Neural progenitor cell (in vitro differentiated cells): ENCODE data around the gene ZSCAN5A. TPM values are rescaled to one million over a fixed set of nuclear protein-coding genes. Genes with fewer than 3 reads are reported as not detected.

Source experiments
- DNase-seq: peaks from one replicate; pipeline ENCODE4 v3.0.0-alpha.2; 2016; ENCODE audit warnings: low spot score
- H2AFZ ChIP-seq: fragments of 200-600 bp; sonication (generic); replicated peaks from 2 replicates; pipeline ENCODE4 v1.6.1; 2016; ENCODE audit warnings: antibody characterized with exemption
- H3F3A ChIP-seq: fragments of 200-600 bp; sonication (generic); 2 replicates; pipeline ENCODE4 v1.6.1; 2016; ENCODE audit warnings: antibody characterized with exemption, low read depth
- H3K27ac ChIP-seq: fragments of 200-600 bp; sonication (generic); 2 replicates; pipeline ENCODE4 v1.5.1; 2016; ENCODE audit warnings: mild to moderate bottlenecking
- H3K27me3 ChIP-seq: fragments of 200-600 bp; sonication (generic); 2 replicates; pipeline ENCODE4 v1.6.1; 2016; ENCODE audit warnings: mild to moderate bottlenecking, moderate library complexity
- H3K36me3 ChIP-seq: fragments of 200-600 bp; sonication (generic); 2 replicates; pipeline ENCODE4 v1.5.1; 2016
- H3K4me1 ChIP-seq: fragments of 200-600 bp; sonication (generic); 2 replicates; pipeline ENCODE4 v1.6.1; 2016; ENCODE audit warnings: mixed run types
- H3K4me2 ChIP-seq: fragments of 200-600 bp; sonication (generic); 2 replicates; pipeline ENCODE4 v1.6.1; 2016
- H3K4me3 ChIP-seq: fragments of 200-600 bp; sonication (generic); 2 replicates; pipeline ENCODE4 v1.5.1; 2016
- H3K79me2 ChIP-seq: fragments of 200-600 bp; sonication (generic); 2 replicates; pipeline ENCODE4 v1.6.1; 2016; ENCODE audit warnings: low read depth
- H3K9ac ChIP-seq: fragments of 200-600 bp; sonication (generic); 2 replicates; pipeline ENCODE4 v1.6.1; 2016
- H3K9me3 ChIP-seq: fragments of 200-600 bp; sonication (generic); 2 replicates; pipeline ENCODE4 v1.5.1; 2016; ENCODE audit warnings: low read depth
- H4K20me1 ChIP-seq: fragments of 200-600 bp; sonication (generic); 2 replicates; pipeline ENCODE4 v1.6.1; 2016; ENCODE audit warnings: low read depth
- H3K27ac Mint-ChIP-seq: 3 replicates; pipeline ENCODE4 v1.8.0; 2021; ENCODE audit warnings: mixed read lengths
- H3K27me3 Mint-ChIP-seq: 2 replicates; pipeline ENCODE4 v1.8.0; 2022; ENCODE audit warnings: low read depth, mild to moderate bottlenecking, inconsistent platforms, moderate library complexity, mixed read lengths; ENCODE audit not compliant: insufficient read depth
- H3K36me3 Mint-ChIP-seq: 3 replicates; pipeline ENCODE4 v1.8.0; 2021; ENCODE audit warnings: mixed read lengths
- H3K4me1 Mint-ChIP-seq: 3 replicates; pipeline ENCODE4 v1.8.0; 2021; ENCODE audit warnings: mixed read lengths
- H3K4me3 Mint-ChIP-seq: 3 replicates; pipeline ENCODE4 v1.8.0; 2021; ENCODE audit warnings: mild to moderate bottlenecking, moderate library complexity, mixed read lengths
- H3K9me3 Mint-ChIP-seq: 3 replicates; pipeline ENCODE4 v1.8.0; 2020; ENCODE audit warnings: mixed read lengths
- EZH2 ChIP-seq: fragments of 200-600 bp; sonication (generic); IDR thresholded peaks from 2 replicates; pipeline ENCODE4 v1.6.1; 2017; ENCODE audit warnings: antibody characterized with exemption, mild to moderate bottlenecking, moderate library complexity
- EZH2phosphoT487 ChIP-seq: fragments of 200-600 bp; sonication (generic); IDR thresholded peaks from 2 replicates; pipeline ENCODE4 v1.6.1; 2017; ENCODE audit warnings: antibody characterized with exemption
- total RNA-seq: library from RNA; depleted of rRNA; stranded (reverse); fragments of >200 nt; gene quantifications from 2 replicates; pipeline ENCODE4 v1.2.3, GENCODE V29; 2015; ENCODE audit warnings: low replicate concordance
- TF ChIP-seq, protein P1 (sequence below): fragments of 200-600 bp; sonication (generic); IDR thresholded peaks from 2 replicates; pipeline ENCODE4 v1.5.1; 2017; ENCODE audit warnings: antibody characterized with exemption, mild to moderate bottlenecking

Gene ZSCAN5A
- total RNA-seq, 1 donor from 2014 or later, result 1.6 TPM

DNA sequence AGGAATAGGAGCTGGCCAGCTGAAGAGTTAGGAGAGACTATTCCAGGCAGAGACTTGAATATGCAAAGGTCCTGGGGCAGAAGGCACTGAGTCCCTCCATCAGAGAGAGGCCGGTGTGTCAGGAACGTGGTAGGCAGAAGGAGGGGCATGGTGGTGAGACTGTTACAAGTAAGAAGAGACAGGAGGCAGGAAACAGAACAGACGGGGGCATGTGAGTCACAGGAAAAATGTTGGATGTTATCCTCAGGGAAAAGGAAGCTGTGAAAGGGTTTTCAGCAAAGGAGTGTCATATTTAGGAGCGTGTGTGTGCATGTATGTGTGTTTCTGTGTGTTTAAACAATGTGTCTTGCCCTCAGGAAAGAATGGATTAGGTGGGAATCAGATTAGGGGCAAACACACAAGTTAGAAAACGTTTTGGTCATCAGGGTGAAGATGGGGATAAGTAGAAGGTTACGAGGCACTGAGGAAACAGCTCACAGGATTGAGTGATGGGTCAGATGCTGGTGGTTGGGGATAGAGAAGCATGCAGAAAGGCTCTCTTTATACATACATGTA, 41.0 kb downstream of the ZSCAN5A start:
- no peaks in the 10 kb centered on the region for H3K27me3 ChIP-seq
- no peak for DNase-seq
- peaks cover 7% of the 10 kb centered on the region for H3K4me1 Mint-ChIP-seq
- H2AFZ ChIP-seq, result no peak overlapping the region
- peaks cover 4% of the 10 kb centered on the region for H3K9me3 Mint-ChIP-seq
- H3K79me2 ChIP-seq, result no peaks in the 10 kb centered on the region
- no peak for TF ChIP-seq EZH2
- no peaks in the 10 kb centered on the region for H4K20me1 ChIP-seq
- H3K27me3 Mint-ChIP-seq, result no peaks in the 10 kb centered on the region
- no peaks in the 10 kb centered on the region for H3F3A ChIP-seq
- no peak overlapping the region for H3K4me3 Mint-ChIP-seq
- no peaks in the 10 kb centered on the region for H3K9me3 ChIP-seq
- H3K27ac Mint-ChIP-seq, result no peak overlapping the region
- H3K27ac ChIP-seq, result no peak overlapping the region
- no peak overlapping the region for H3K4me3 ChIP-seq
- no peak overlapping the region for H3K9ac ChIP-seq
- H3K4me1 ChIP-seq, result no peaks in the 10 kb centered on the region
- H3K36me3 ChIP-seq, result no peaks in the 10 kb centered on the region
- peaks cover 10% of the 10 kb centered on the region for H3K36me3 Mint-ChIP-seq
- H3K4me2 ChIP-seq, result no peak overlapping the region

DNA sequence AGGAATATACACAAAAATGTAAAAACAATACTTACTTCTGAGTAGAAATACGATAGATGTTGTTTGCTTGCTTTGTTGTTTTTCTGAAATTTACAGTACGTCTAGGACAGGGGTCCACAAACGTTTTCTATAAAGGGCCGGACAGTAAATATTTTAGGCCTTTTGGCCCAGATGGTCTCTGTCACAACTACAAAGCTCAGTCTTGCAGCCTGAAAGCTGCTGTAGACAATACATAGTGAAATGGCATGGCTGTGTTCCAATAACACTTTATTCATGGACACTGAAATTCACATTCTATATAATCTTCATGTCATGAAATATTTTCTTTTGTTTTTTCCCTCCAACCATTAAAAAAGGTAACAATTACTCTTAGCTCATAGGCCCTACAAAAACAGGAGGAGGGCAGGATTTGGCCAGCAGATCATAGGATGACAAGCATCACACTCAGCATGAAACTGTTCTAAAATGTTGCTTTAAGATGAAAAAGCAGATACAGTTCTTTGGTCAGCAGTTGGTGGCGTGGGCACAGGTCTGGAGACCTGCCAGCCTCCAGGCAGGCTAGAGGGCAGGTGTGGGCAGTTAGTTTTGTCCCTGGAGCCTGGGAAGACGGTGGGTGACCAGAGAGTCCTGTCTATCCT, 42.4 kb downstream of the ZSCAN5A start, which contains the start of gene EDDM13:
Gene EDDM13 (plus strand): TSS at position 588 of the 638 bp plus-strand sequence. CDS start 87 bp downstream, outside the sequence.
- Histone ChIP-seq H3K4me1 (no peaks in the 10 kb centered on the region), H3K4me3 (no peak within 1 kb of the TSS), H3K27me3 (no peaks in the 10 kb centered on the region), H3K79me2 (no peaks in the 10 kb centered on the region), H2AFZ (no peak within 1 kb of the TSS), H3K36me3 (no peaks in the 10 kb centered on the region), H3K9ac (no peak within 1 kb of the TSS), H4K20me1 (no peaks in the 10 kb centered on the region), H3K27ac (no peak within 1 kb of the TSS), H3F3A (no peaks in the 10 kb centered on the region), H3K4me2 (no peak within 1 kb of the TSS), H3K9me3 (no peaks in the 10 kb centered on the region)
- DNase-seq, result no peak
- Mint-ChIP-seq H3K27me3 (no peaks in the 10 kb centered on the region), H3K36me3 (peaks cover 6% of the 10 kb centered on the region), H3K9me3 (peaks cover 4% of the 10 kb centered on the region), H3K27ac (no peak within 1 kb of the TSS), H3K4me3 (no peak within 1 kb of the TSS), H3K4me1 (peaks cover 9% of the 10 kb centered on the region)
- TF ChIP-seq EZH2 (no peak), EZH2phosphoT487 (no peak)

DNA sequence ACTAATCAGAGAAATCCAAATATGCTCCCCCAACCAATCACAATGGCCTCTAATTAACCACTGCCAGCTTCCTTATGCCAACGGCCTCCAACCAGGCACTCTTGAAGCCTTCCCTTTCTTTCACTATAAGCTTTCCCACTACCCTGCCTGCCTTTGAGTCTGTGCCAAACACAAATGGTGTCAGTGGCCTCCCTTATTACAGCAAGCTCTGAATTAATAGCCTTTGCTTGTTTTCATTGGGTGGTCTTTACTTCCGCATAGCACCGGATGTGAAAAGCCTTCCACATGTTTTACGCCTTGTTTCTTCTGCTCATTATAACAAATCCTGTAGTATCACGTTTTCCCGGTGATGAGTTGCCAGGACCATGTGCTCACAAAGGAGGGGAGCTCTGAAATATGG, 43.5 kb downstream of the ZSCAN5A start:
- no peaks in the 10 kb centered on the region for H3F3A ChIP-seq
- no peaks in the 10 kb centered on the region for H3K4me1 ChIP-seq
- no peak overlapping the region for H3K27ac ChIP-seq
- no peaks in the 10 kb centered on the region for H3K36me3 ChIP-seq
- Mint-ChIP-seq H3K36me3 (peaks cover 5% of the 10 kb centered on the region), H3K27ac (no peak overlapping the region), H3K4me1 (peaks cover 9% of the 10 kb centered on the region), H3K9me3 (no peaks in the 10 kb centered on the region), H3K27me3 (no peaks in the 10 kb centered on the region), H3K4me3 (no peak overlapping the region)
- H4K20me1 ChIP-seq, result no peaks in the 10 kb centered on the region
- H3K9me3 ChIP-seq, result no peaks in the 10 kb centered on the region
- no peak overlapping the region for H3K4me2 ChIP-seq
- H3K27me3 ChIP-seq, result no peaks in the 10 kb centered on the region
- H3K9ac ChIP-seq, result no peak overlapping the region
- no peaks in the 10 kb centered on the region for H3K79me2 ChIP-seq
- H3K4me3 ChIP-seq, result no peak overlapping the region
- TF ChIP-seq EZH2 (no peak), EZH2phosphoT487 (no peak)
- TF ChIP-seq, protein P1, sequence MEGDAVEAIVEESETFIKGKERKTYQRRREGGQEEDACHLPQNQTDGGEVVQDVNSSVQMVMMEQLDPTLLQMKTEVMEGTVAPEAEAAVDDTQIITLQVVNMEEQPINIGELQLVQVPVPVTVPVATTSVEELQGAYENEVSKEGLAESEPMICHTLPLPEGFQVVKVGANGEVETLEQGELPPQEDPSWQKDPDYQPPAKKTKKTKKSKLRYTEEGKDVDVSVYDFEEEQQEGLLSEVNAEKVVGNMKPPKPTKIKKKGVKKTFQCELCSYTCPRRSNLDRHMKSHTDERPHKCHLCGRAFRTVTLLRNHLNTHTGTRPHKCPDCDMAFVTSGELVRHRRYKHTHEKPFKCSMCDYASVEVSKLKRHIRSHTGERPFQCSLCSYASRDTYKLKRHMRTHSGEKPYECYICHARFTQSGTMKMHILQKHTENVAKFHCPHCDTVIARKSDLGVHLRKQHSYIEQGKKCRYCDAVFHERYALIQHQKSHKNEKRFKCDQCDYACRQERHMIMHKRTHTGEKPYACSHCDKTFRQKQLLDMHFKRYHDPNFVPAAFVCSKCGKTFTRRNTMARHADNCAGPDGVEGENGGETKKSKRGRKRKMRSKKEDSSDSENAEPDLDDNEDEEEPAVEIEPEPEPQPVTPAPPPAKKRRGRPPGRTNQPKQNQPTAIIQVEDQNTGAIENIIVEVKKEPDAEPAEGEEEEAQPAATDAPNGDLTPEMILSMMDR, result no peak
- no peak for DNase-seq
- H2AFZ ChIP-seq, result no peak overlapping the region

DNA sequence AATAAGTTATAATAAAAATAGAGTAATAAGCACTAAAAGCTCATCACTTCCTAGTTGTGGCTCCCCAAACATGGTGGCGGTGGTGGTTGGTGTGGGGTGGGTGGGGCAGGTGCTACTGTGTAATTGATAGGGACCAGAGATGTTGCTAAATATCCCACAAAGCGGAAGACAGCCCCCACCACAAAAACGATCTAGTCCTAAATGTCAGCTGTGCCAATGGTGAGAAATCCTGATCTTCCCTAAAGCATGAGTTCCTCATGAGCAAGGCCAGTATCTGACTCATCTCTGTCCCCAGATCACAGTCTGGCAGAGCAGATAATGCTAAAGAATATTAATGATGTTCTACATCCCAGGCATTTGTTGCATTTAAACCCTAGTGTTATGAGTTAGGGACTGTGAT, 44.0 kb downstream of the ZSCAN5A start:
- H3K36me3 ChIP-seq, result no peaks in the 10 kb centered on the region
- H3K9me3 Mint-ChIP-seq, result no peaks in the 10 kb centered on the region
- no peaks in the 10 kb centered on the region for H3K27me3 ChIP-seq
- H4K20me1 ChIP-seq, result no peaks in the 10 kb centered on the region
- TF ChIP-seq EZH2, result no peak
- TF ChIP-seq, protein P1, result no peak
- TF ChIP-seq EZH2phosphoT487, result no peak
- no peak for DNase-seq
- no peak overlapping the region for H2AFZ ChIP-seq
- H3K9me3 ChIP-seq, result no peaks in the 10 kb centered on the region
- no peaks in the 10 kb centered on the region for H3K4me1 ChIP-seq
- no peak overlapping the region for H3K4me3 Mint-ChIP-seq
- H3K27ac Mint-ChIP-seq, result no peak overlapping the region
- H3K27me3 Mint-ChIP-seq, result no peaks in the 10 kb centered on the region
- H3K9ac ChIP-seq, result no peak overlapping the region
- no peaks in the 10 kb centered on the region for H3K79me2 ChIP-seq
- H3K4me1 Mint-ChIP-seq, result peaks cover 9% of the 10 kb centered on the region
- H3K4me3 ChIP-seq, result no peak overlapping the region
- no peak overlapping the region for H3K4me2 ChIP-seq
- peaks cover 2% of the 10 kb centered on the region for H3K36me3 Mint-ChIP-seq
- no peak overlapping the region for H3K27ac ChIP-seq
- H3F3A ChIP-seq, result no peaks in the 10 kb centered on the region
